ENCODE results near the gene TRPM7.
"Not testable (repeated sequence)": the region's sequence is repeated elsewhere in the genome, so short reads cannot be mapped to it uniquely, and the experiment has no call there.

Gene TRPM7

DNA sequence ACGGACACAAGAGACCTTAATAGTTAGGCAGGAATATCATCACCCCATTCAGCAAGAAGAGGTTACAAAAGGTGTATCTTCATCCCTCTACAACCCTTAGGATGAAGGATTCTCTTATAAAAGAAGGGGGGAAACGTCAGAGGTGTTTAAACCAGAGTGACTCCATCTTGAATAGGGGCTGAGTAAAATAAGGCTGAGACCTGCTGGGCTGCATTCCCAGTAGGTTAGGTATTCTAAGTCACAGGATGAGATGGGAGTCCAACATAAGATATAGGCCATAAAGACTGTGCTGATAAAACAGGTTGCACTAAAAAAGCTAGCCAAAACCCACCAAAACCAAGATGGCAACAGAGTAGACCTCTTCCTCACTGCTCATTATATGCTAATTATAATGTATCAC is 16.5 kb downstream of the TRPM7 start:
- DNase-seq (ENCODE audit: low read depth in 2 of 2): no peak

- DNase-seq (ENCODE audit: low read depth in 2 of 2): no peak
Observed at GRCh38 chr15:50669611-50670010, 17.0 kb downstream of the TRPM7 start.

- DNase-seq (ENCODE audit: low read depth in 2 of 2): no peak
Observed at GRCh38 chr15:50665938-50666337, 20.7 kb downstream of the TRPM7 start.

GRCh38 chr15:50655555-50655954 is 31.0 kb downstream of the TRPM7 start:
- DNase-seq (ENCODE audit: low read depth in 2 of 2): no peak

DNA sequence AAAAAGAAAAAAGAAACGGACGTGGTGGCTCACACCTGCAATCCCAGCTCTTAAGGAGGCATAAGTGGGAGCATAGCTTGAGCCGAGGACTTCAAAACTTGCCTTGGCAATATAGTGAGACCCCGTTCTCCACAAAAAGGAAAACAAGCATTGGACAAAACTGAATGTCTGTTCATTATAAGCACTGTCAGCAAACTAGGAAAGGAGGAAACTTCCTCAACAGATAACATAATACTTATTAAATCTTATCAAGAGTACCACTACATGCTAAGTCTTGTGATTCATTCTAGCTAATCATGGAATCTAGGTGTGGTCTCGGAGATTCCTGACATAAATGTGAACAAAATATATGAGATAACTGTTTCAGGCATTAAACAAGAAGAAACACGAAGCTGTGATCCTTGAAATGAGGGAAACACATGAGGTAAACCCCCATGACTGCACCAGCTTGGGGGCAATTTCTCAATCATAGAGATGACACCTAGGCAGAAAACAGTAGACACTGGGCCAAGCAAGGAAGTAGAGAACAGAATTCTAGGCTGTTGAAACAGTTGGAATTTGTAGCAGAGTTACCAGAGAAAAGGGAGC is 33.3 kb downstream of the TRPM7 start:
- no peak for DNase-seq (ENCODE audit: low read depth in 2 of 2)

DNA sequence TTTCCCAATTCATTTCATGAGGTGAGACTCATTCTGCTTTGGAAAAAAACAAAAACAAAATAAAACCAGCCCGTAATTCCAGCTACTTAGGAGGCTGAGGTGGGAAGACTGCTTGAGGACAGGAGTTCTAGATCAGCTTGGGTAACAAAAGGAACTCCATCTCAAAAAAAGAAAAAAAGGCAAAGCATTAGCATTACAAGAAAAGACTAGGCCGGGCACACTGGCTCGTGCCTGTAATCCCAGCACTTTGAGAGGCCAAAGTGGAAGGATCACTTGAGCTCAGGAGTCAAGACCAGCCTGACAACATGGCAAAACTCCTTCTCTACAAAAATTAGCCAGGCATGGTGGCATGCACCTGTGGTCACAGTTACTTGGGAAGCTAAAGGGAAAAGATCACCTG is 33.9 kb downstream of the TRPM7 start:
- DNase-seq (ENCODE audit: low read depth in 2 of 2): no peak

DNA sequence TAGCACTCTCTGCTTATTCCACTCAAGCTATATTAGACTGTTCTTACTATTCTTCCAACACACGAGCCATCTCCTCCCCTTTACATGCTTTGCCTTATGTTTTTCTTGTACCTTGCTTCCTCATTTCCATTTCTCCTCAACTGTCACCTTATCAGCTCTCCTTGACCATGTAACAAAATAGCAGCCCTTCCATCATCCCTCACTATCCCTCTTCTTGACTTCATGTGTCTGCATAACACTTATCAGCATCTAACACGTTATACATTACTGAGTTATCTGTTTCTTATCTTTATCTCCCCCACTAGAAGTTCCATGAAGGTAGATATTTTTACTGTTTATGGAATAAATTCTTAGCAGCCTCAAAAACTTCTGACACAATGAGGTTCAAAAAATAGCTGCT is 45.3 kb downstream of the TRPM7 start:
- DNase-seq (ENCODE audit: low read depth in 2 of 2): no peak

GRCh38 chr15:50636146-50636545 is 50.5 kb downstream of the TRPM7 start:
- no peak for DNase-seq (ENCODE audit: low read depth in 2 of 2)

DNA sequence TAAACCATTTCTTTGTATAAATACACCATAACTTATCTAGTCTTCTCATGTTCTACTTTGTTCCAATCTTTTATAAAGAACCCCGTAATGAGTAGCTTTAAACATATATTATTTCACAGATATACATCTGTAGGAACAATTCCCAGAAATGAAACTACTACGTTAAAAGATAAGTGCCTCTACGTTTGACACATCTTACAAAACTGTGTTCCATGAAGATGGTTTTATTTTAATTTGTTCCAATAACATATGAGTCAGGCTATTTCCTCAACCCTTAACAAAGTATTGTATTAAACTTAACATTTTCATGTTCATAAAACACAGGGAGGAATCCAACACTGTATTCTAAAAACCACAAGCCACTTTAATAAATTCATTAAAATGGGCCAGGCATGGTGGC is 52.9 kb downstream of the TRPM7 start:
- no peak for DNase-seq (ENCODE audit: low read depth in 2 of 2)

- no peak for DNase-seq (ENCODE audit: low read depth in 2 of 2)
Observed at GRCh38 chr15:50628421-50628820, 58.2 kb downstream of the TRPM7 start.

GRCh38 chr15:50627351-50628055 is 59.1 kb downstream of the TRPM7 start:
- peak; percentile 2 to 8 for DNase-seq (ENCODE audit: low read depth in 2 of 2)

- DNase-seq (ENCODE audit: low read depth in 2 of 2): no peak
Observed at GRCh38 chr15:50624616-50625168, 61.9 kb downstream of the TRPM7 start.

- DNase-seq (ENCODE audit: low read depth in 2 of 2): not testable (repeated sequence)
Observed at GRCh38 chr15:50622361-50622943, 64.1 kb downstream of the TRPM7 start.

DNA sequence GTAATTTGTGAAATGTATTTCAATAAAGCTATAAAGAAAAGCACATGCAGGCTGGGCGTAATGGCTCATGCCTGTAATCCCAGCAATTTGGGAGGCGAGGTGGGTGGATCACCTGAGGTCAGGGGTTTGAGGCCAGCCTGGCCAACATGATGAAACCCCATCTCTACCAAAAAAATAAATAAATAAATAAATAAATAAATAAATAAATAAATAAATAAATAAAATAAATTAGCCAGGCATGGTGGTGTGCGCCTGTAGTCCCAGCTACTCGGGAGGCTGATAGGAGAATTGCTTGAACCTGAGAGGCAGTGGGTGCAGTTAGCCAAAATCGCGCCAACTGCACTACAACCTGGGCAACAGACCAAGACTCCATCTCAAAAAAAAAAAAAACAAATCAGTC is 69.6 kb downstream of the TRPM7 start:
- not testable (repeated sequence) for DNase-seq (ENCODE audit: low read depth in 2 of 2)

GRCh38 chr15:50616554-50616953 is 70.0 kb downstream of the TRPM7 start:
- DNase-seq (ENCODE audit: low read depth in 2 of 2): not testable (repeated sequence)

DNA sequence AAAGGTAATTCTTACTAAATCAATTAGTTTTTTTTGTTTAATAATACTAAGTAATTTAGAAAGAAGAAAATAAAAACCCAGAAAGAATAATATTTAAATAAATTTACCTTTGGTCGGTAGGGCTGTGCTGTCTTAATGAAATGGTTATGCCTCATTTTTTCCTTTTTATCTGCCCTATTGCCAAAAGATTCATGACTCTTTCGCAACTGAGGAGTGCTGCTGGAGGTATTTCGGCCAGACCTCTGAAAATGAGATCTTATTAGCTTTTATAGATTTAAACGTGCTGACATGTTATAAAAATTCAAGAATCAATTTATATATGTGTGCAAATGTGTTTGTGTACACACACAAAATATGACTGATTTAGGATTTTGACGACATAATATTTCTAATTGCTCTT is 73.0 kb downstream of the TRPM7 start:
- no peak for DNase-seq (ENCODE audit: low read depth in 2 of 2)

DNA sequence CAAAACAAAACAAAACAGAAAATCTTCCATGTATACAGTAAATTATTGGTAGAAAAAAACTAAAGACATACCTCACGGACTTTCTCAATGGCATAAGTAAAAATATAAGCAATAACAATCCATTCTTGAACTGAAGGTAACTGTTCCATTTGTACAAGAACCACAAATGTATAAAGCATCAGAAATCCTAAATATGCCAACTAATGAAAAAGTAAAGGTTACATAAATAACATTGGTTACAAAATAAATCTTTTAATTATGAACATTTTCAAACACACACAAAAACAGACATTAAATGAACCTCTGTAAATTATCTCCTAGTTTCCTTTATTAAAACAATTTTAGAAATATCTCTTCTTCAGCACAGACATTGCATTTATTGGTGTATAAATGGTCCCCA is 79.5 kb downstream of the TRPM7 start:
- no peak for DNase-seq (ENCODE audit: low read depth in 2 of 2)

GRCh38 chr15:50605462-50605861 is 81.1 kb downstream of the TRPM7 start:
- DNase-seq (ENCODE audit: low read depth in 2 of 2): no peak

DNA sequence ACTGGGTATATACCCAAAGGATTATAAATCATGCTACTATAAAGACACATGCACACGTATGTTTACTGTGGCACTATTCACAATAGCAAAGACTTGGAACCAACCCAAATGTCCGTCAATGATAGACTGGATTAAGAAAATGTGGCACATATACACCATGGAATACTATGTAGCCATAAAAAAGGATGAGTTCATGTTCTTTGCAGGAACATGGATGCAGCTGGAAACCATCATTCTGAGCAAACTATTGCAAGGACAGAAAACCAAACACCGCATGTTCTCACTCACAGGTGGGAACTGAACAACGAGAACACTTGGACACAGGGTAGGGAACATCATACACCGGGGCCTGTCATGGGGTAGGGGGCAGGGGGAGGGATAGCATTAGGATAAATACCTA is 84.6 kb downstream of the TRPM7 start:
- not testable (repeated sequence) for DNase-seq (ENCODE audit: low read depth in 2 of 2)

DNA sequence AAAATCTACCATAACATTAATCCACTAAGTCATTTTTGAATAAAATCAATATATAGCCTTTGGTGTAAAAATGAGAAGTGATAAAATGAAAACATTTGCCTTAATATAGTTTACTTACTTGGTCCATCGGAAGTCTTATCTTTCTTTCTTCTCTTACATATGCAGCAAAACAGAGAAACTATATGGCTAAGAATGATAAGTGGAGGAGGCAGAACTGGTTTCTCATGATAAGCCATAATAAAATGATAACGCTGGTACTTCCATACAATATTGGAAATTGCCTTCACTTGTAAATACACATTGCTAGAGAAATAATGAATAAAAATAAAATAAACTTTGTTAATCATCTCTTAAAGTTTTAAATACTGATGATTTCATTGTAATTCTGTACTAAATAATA is 92.3 kb downstream of the TRPM7 start:
- DNase-seq (ENCODE audit: low read depth in 2 of 2): no peak

DNA sequence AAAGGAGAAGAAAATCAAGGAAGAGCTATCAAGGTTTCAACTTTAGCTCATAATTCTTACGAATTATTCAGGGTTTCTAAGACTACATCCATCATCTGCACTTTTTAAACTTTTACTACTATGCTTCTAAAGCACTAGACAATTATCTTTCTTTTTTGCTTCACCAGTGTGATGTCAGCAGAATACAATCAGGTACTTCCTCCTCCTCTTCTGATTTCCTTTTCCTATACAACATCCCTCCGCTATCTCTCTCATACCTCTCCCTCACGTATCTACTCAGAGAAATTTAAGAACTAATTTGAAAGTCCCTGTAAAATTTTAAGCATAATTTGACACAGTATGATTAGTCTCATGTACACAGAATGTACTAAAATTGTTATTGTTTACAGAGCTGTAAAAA is 92.8 kb downstream of the TRPM7 start:
- no peak for DNase-seq (ENCODE audit: low read depth in 2 of 2)

DNA sequence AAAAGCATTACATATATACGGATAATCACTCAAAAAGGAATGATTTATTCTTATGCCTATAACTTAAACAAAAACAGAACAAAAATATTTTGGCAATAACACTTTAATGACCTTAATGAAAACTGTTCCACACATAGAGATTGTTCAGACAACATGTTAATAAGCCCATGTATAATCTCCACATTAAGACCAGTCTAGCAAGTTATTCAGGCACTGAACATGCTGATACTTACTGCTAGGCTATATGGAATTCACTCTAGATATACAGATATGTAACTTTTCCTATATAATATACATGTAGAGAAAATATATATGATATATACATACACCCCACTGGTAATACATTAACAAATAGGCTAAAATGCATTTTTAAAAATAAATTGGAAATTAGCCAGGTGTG is 96.3 kb downstream of the TRPM7 start:
- no peak for DNase-seq (ENCODE audit: low read depth in 2 of 2)

DNA sequence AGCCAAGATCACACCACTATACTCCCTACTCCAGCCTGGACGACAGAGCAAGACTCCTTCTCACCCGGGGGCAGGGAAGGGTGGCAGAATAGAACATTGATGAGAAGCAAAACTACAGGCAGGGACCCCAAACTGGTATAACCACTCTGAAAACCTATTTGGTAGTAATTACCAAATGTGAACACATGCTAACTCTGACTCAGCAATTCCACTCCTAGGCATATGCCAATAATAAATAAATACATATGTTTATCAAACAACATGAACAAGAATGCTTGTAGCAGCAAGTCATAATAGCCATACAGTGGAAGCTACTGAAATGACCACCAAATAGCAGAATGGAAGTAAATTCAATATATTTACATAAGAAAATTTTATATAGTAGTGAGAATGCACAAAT is 109.1 kb downstream of the TRPM7 start:
- DNase-seq (ENCODE audit: low read depth in 2 of 2): no peak
